Keratinocyte (primary cell): ENCODE results near the gene TFG.

Source experiments
- CTCF ChIP-seq, 3 experiments: IDR thresholded peaks in 1 of 3; conservative IDR thresholded peaks in 1 of 3; optimal IDR thresholded peaks in 1 of 3; 2 replicates in 2 of 3; 3 replicates in 1 of 3; pipeline versions ENCODE3 to v1.5.1; 2011; ENCODE audit warnings: low read length in 3 of 3, mild to moderate bottlenecking in 3 of 3, moderate library complexity in 2 of 3, control low read depth in 1 of 3, inconsistent platforms in 1 of 3; ENCODE audit not compliant: insufficient read depth in 2 of 3; ENCODE audit errors: extremely low read depth in 1 of 3
- EZH2 ChIP-seq: IDR thresholded peaks from one replicate; pipeline ENCODE4 v1.6.1; 2012; ENCODE audit warnings: inconsistent platforms, mild to moderate bottlenecking, low read length, moderate library complexity

- TF ChIP-seq CTCF (optimal IDR thresholded peaks at IDR 0.05 in 1 of 3, IDR thresholded peaks at IDR 0.05 in 1 of 3, conservative IDR thresholded peaks at IDR 0.05 in 1 of 3; ENCODE audit: extremely low read depth in 1 of 3, insufficient read depth in 2 of 3, low read length in 3 of 3) (no peak), EZH2 (no peak)
These were observed 60.4 kb downstream of the TFG start for GRCh38 chr3:100769693-100770092.
